Esophagus muscularis mucosa (tissue), 4 donors: ENCODE data around the gene DDX11. TPM values are rescaled to one million over a fixed set of nuclear protein-coding genes. Genes with fewer than 3 reads are reported as not detected.
"Not testable (repeated sequence)": the region's sequence is repeated elsewhere in the genome, so short reads cannot be mapped to it uniquely, and the experiment has no call there.

Experiments
- DNase-seq: peaks from one replicate; pipeline ENCODE4 v3.0.0-alpha.2; 2017; ENCODE audit errors: extremely low spot score
- H3K27ac ChIP-seq, 4 donors: fragments of 200-600 bp; sonication (generic); replicated peaks in 1 of 4; 1 replicate in 3 of 4; 2 replicates in 1 of 4; pipeline ENCODE4 v1.5.1; 2016 to 2019; ENCODE audit warnings: mild to moderate bottlenecking in 1 of 4
- H3K27me3 ChIP-seq, 4 donors: fragments of 200-600 bp; sonication (generic); one replicate each; pipeline versions ENCODE4 v1.5.1 to v1.6.0; 2016 to 2019
- H3K36me3 ChIP-seq, 4 donors: fragments of 200-600 bp; sonication (generic); one replicate each; pipeline ENCODE4 v1.5.1; 2016 to 2019
- H3K4me1 ChIP-seq, 4 donors: fragments of 200-600 bp; sonication (generic); one replicate each; pipeline ENCODE4 v1.5.1; 2016 to 2019
- H3K4me3 ChIP-seq, 4 donors: fragments of 200-600 bp; sonication (generic); 1 replicate in 2 of 4; 2 replicates in 2 of 4; pipeline ENCODE4 v1.5.1; 2016 to 2019; ENCODE audit warnings: mild to moderate bottlenecking in 4 of 4, moderate library complexity in 1 of 4
- H3K9me3 ChIP-seq, 4 donors: fragments of 200-600 bp; sonication (generic); 1 replicate in 3 of 4; 2 replicates in 1 of 4; pipeline ENCODE4 v1.5.1; 2016 to 2019
- CTCF ChIP-seq, 3 experiments: fragments of 200-600 bp in 2 of 3; fragments of 450-650 bp in 1 of 3; sonication (generic) in 2 of 3; IDR thresholded peaks; one replicate each; pipeline ENCODE4 v1.5.1; 2017 to 2019; ENCODE audit warnings: antibody characterized with exemption in 3 of 3, mild to moderate bottlenecking in 2 of 3, moderate library complexity in 1 of 3
- EP300 ChIP-seq: sonication (generic); formaldehyde crosslinking; IDR thresholded peaks from one replicate; pipeline ENCODE4 v1.6.1; 2017; ENCODE audit warnings: antibody characterized with exemption
- POLR2A ChIP-seq: fragments of 450-650 bp; IDR thresholded peaks from one replicate; pipeline ENCODE4 v1.6.1; 2017; ENCODE audit warnings: antibody characterized with exemption, moderate library complexity, mild to moderate bottlenecking, low read depth
- POLR2AphosphoS5 ChIP-seq, 2 donors: sonication (generic); formaldehyde crosslinking; IDR thresholded peaks; one replicate each; pipeline ENCODE4 v1.6.1; 2017; ENCODE audit warnings: antibody characterized with exemption in 2 of 2
- WGBS: methylation state at CpG from one replicate; pipeline ENCODE4 v1.1.5; 2018; 5-methylcytosine and 5-hydroxymethylcytosine counted together
- intact Hi-C: fragments of 100-400 bp; cut with DNase I; formaldehyde crosslinking; loops from one replicate; pipeline ENCODE4 v1.15.1; 2023
- total RNA-seq, 4 donors: library from RNA; depleted of rRNA; stranded (reverse); fragments of >200 nt; gene quantifications; one replicate each; pipeline versions ENCODE4 v1.1.0 to v1.2.1, GENCODE V29; 2016

Gene DDX11
- total RNA-seq, 4 donors from 2014 or later: 5.9 to 18.7 (median 12.7) TPM

- TF ChIP-seq EP300 (no peak), POLR2AphosphoS5 (IDR thresholded peaks at IDR 0.05) (no peak), POLR2A (no peak), CTCF (IDR thresholded peaks at IDR 0.05) (no peak)
- Histone ChIP-seq H3K27ac (no peak overlapping the region), H3K9me3 (no peaks in the 10 kb centered on the region), H3K27me3 (peaks cover 0 to 40% (median 17%) of the 10 kb centered on the region in 4 donors), H3K36me3 (no peaks in the 10 kb centered on the region), H3K4me3 (no peak overlapping the region), H3K4me1 (peaks cover 25 to 38% (median 30%) of the 10 kb centered on the region in 4 donors)
- DNase-seq: no peak
- intact Hi-C loops: no loop called here
- WGBS: 25% methylated on average over 9 of the region's 26 CpGs
Measured at GRCh38 chr12:31120392-31121008, 46.8 kb downstream of the DDX11 start.

- H3K36me3 ChIP-seq, intact Hi-C loops, H3K27ac ChIP-seq, H3K4me3 ChIP-seq, H3K9me3 ChIP-seq, DNase-seq: not testable (repeated sequence)
- Histone ChIP-seq H3K27me3 (peaks cover 0 to 37% (median 17%) of the 10 kb centered on the region in 4 donors), H3K4me1 (peaks cover 25 to 38% (median 30%) of the 10 kb centered on the region in 4 donors)
- 42% methylated on average over 10 of the region's 19 CpGs for WGBS
Measured at GRCh38 chr12:31121022-31121728, 47.5 kb downstream of the DDX11 start.

- no CpG with 5 or more reads among the region's 19 CpGs for WGBS
- TF ChIP-seq EP300: no peak
- no peak for TF ChIP-seq POLR2AphosphoS5 (IDR thresholded peaks at IDR 0.05)
- TF ChIP-seq POLR2A: no peak
- no peak for TF ChIP-seq CTCF (IDR thresholded peaks at IDR 0.05)
- intact Hi-C loops: no loop called here
- peaks cover 0 to 25% (median 12%) of the 10 kb centered on the region in 4 donors for H3K27me3 ChIP-seq
- H3K4me3 ChIP-seq: no peak overlapping the region
- H3K27ac ChIP-seq: no peak overlapping the region
- H3K4me1 ChIP-seq: peaks cover 18 to 31% (median 22%) of the 10 kb centered on the region in 4 donors
- no peak for DNase-seq
- no peaks in the 10 kb centered on the region for H3K36me3 ChIP-seq
- H3K9me3 ChIP-seq: no peaks in the 10 kb centered on the region
Measured at GRCh38 chr12:31122481-31122880, 48.8 kb downstream of the DDX11 start.

GRCh38 chr12:31124158-31124557 is 50.5 kb downstream of the DDX11 start:
- WGBS: 62% methylated on average over 8 of the region's 8 CpGs
- DNase-seq, H3K4me3 ChIP-seq: not testable (repeated sequence)

GRCh38 chr12:31125171-31125570 is 51.5 kb downstream of the DDX11 start:
- H3K9me3 ChIP-seq, H3K27me3 ChIP-seq, H3K36me3 ChIP-seq, H3K4me3 ChIP-seq, DNase-seq, H3K4me1 ChIP-seq, H3K27ac ChIP-seq, intact Hi-C loops: not testable (repeated sequence)
- WGBS: 73% methylated on average over 2 of the region's 2 CpGs

More at GRCh38 chr12:31124158-31124557, 50.5 kb downstream of the DDX11 start:
- H3K4me1 ChIP-seq: peaks cover 1 to 14% (median 5%) of the 10 kb centered on the region in 4 donors
- H3K27me3 ChIP-seq, H3K36me3 ChIP-seq, intact Hi-C loops, H3K27ac ChIP-seq, H3K9me3 ChIP-seq: not testable (repeated sequence)

- DNase-seq, H3K27me3 ChIP-seq, H3K27ac ChIP-seq, H3K4me3 ChIP-seq, H3K4me1 ChIP-seq, intact Hi-C loops, H3K36me3 ChIP-seq, H3K9me3 ChIP-seq: not testable (repeated sequence)
- WGBS: no CpG with 5 or more reads among the region's 4 CpGs
Measured at GRCh38 chr12:31127209-31127848, 53.7 kb downstream of the DDX11 start.

- intact Hi-C loops, H3K27ac ChIP-seq, H3K4me1 ChIP-seq, H3K36me3 ChIP-seq, H3K9me3 ChIP-seq, DNase-seq, H3K27me3 ChIP-seq, H3K4me3 ChIP-seq: not testable (repeated sequence)
- 57% methylated on average over 2 of the region's 2 CpGs for WGBS
Measured at GRCh38 chr12:31136581-31136980, 62.9 kb downstream of the DDX11 start.

GRCh38 chr12:31144768-31145167 is 71.1 kb downstream of the DDX11 start:
- H3K27ac ChIP-seq, H3K9me3 ChIP-seq, intact Hi-C loops, H3K27me3 ChIP-seq, H3K36me3 ChIP-seq, H3K4me3 ChIP-seq, DNase-seq, H3K4me1 ChIP-seq: not testable (repeated sequence)
- WGBS: 29% methylated on average over 9 of the region's 9 CpGs

- H3K4me1 ChIP-seq, H3K4me3 ChIP-seq, DNase-seq, H3K36me3 ChIP-seq, intact Hi-C loops, H3K9me3 ChIP-seq, H3K27me3 ChIP-seq, H3K27ac ChIP-seq: not testable (repeated sequence)
- WGBS: 22% methylated on average over 5 of the region's 6 CpGs
Measured at GRCh38 chr12:31145296-31145695, 71.6 kb downstream of the DDX11 start.

GRCh38 chr12:31147415-31147814 is 73.8 kb downstream of the DDX11 start:
- intact Hi-C loops, H3K9me3 ChIP-seq, H3K4me3 ChIP-seq, DNase-seq, H3K27ac ChIP-seq, H3K36me3 ChIP-seq, H3K4me1 ChIP-seq, H3K27me3 ChIP-seq: not testable (repeated sequence)
- 77% methylated on average over 2 of the region's 3 CpGs for WGBS
